Stimulated activated naive CD8-positive, alpha-beta T cell treated with anti-CD3 and anti-CD28 coated beads, Interleukin-15, Interleukin-2, amounts not matched to agents 100 U/mL and 50 U/mL, for 24 hours (primary cell): ENCODE results near the gene IGFALS.

Source experiments
- ATAC-seq: fragments of 150-1000 bp; cut with Tn5 transposase; one replicate; pipeline ENCODE4 v1.10.0; 2021
- DNase-seq: peaks from one replicate; pipeline ENCODE4 v3.0.0; 2021

The IGFALS gene

DNA sequence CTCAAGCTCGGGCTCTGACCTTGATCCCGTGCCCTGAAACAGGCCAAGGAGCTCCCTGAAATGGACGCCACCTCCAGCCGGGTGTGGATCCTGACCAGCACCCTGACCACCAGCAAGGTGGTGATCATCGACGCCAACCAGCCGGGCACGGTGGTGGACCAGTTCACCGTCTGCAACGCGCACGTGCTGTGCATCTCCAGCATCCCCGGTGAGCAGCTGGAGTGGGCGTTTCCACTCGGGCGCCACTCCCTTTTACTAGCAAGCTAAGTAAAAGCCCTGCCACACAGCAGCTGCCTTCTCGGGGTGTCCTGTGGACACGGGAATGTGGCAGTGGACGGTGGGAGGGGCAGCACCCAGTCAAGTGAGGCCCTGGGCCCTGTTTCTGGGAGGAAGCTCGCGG lies 28.5 kb downstream of the IGFALS start:
- DNase-seq (no peak), ATAC-seq (no peak)

DNA sequence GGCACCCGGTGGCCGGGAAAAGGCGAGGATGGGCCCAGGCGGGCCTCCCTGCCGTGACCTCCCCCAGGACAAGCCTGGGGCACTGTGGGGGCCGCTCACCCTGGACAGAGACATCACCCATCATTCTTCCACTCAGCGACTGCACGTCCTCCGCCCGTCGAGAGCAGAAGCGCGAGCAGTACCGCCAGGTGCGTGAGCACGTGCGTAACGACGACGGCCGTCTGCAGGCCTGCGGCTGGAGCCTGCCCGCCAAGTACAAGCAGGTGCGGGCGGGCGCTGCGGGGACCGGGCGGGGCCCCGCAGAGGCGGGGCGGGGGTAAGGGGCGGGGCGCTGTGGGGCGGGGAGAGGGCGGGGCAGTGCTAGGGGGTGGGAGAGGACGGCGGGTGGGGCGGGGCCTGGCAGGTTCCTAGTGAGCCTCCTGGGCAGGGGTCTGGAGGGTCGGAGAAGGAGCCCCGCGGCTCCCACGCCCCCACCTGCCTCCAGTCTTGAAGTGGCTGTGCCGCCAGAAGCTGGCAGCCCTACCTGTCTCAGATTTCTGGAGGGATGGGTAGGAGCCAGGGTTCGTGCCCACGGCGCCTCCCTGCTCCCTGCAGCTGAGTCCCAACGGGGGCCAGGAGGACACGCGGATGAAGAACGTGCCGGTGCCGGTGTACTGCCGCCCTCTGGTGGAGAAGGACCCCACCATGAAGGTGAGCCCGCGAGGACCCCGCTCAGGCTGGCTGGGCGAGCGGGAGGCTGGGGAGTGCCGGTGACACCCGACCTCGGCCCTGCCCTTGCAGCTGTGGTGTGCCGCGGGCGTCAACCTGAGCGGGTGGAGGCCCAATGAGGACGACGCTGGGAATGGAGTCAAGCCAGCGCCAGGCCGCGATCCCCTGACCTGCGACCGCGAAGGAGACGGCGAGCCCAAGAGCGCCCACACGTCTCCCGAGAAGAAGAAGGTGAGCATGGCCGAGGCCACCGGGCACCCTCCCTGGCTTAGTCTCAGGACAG lies 29.7 kb downstream of the IGFALS start:
- ATAC-seq, result no peak
- DNase-seq, result no peak

DNA sequence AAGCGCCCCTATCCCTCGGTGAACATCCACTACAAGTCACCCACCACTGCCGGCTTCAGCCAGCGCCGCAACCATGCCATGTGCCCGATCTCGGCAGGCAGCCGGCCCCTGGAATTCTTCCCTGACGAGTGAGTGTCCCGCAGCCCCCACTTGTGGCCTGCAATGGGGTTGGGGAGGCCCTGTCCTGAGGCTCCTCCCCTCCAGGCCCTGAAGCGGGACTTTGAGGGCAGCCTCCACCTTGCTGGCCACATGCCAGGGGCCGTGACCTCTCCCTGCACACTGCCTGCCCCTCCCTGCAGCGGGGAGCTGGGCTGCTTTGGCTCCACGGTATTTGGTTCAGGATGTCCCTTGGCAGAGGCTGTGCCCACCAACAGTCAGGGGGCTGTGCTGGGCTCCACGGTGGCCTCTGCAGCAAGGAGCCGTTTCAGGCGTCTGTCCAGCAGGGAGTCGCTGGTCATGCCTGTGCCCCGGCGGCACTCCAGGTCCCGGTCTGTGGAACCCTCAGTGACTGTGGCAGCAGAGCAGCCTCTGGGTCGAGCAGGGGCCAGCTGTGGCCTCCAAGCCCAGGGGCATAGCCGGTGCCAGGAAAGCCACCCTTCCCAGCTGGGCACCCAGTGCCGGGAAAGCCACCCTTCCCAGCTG lies 30.5 kb downstream of the IGFALS start:
- no peak for ATAC-seq
- DNase-seq, result no peak

DNA sequence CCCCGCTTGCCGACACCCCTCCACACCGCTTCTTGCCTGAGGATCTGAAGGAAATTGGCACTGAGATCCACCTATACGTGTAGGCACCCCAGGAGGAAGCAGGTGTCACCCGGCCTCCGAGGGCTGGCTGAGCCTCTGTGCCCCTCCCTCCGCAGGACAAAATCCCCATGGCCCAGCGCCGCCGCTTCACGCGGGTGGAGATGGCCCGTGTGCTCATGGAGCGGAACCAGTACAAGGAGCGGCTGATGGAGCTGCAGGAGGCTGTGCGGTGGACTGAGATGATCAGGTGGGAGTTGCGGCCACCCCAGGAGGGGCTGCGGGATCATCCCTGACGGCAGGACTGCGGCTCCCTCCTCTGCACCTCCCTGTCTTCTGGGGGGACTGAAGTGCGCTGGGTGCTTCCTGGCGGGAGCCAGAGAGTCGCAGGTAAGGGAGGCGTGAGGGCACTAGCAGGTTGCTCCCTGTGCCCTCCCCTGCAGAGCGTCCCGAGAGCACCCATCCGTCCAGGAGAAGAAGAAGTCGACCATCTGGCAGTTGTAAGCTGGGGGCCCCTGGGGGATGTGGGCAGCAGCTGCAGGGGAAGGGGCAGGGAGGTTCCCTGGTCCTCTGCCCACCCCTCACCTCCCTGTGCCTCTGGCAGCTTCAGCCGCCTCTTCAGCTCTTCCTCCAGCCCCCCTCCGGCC lies 31.2 kb downstream of the IGFALS start:
- no peak for ATAC-seq
- DNase-seq, result no peak

- no peak for ATAC-seq
Measured at GRCh38 chr16:1761751-1762150, 31.8 kb downstream of the IGFALS start.

GRCh38 chr16:1760911-1761310 lies 32.6 kb downstream of the IGFALS start:
- ATAC-seq, result no peak
- DNase-seq, result no peak

More at GRCh38 chr16:1761751-1762150, 31.8 kb downstream of the IGFALS start:
- no peak for DNase-seq

- DNase-seq (no peak), ATAC-seq (no peak)
Measured at GRCh38 chr16:1759511-1759910, 34.0 kb downstream of the IGFALS start.

GRCh38 chr16:1758923-1759322 lies 34.6 kb downstream of the IGFALS start:
- no peak for ATAC-seq
- no peak for DNase-seq

DNA sequence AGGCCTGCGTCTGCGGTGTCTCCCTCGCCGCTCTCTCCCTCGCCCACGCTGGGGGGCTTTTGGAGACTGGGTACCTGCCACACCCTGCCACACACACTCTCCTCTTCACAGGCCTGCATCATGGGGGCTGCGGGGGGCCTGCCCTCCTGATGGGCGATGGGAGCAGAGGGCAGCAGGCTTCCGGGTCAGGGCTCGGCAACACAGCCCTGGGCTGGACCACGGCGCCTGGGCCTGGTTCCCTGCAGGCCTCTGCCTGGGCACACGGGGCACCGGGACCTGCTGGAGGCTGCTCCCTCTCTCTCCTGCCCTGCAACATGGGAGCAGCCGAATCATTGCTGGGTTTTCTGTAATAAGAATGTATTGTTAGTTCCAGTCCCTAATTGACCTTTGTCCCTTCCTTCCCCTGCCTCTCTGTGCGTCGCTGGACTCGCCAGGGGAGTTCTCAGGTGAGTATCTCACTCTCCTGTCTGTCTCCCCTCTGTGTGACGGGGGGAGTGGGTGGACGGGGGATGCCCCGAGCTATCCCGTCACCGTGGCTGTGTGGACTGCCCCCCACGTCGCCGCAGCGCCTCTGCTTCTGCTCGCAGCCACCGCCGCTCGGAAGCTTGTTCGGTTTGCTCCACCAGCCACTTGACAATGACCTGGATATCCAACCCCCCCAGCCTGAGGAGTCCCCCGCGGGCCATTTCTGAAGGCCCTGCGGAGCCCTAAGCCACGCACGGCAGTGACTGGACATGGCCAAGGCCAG lies 35.6 kb downstream of the IGFALS start:
- ATAC-seq, result no peak

GRCh38 chr16:1754204-1754603 lies 39.3 kb downstream of the IGFALS start:
- ATAC-seq (no peak), DNase-seq (no peak)

More for the DNA sequence above, 35.6 kb downstream of the IGFALS start:
- DNase-seq, result no peak

DNA sequence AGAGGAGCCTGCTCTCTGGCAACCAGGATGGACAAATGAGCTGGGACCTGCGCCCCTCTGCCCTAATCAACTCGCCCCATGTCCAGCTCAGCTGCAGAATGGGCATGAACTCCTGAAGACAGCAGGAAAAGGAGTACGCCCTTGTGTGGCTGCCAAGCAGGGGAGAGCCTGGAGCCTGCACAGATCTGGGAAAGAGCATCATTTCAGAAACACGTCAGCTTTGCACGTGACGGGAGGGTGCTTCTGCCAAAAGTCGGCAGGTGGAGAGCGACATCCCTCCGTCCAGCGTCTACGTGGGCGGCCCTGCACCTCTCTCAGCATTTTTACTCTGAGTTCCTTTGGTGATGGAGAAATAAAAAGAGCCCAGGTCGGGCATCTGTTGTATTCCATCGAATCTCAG lies 40.7 kb downstream of the IGFALS start:
- no peak for ATAC-seq
- DNase-seq, result no peak

- ATAC-seq (no peak), DNase-seq (no peak)
Measured at GRCh38 chr16:1751946-1752345, 41.6 kb downstream of the IGFALS start.

DNA sequence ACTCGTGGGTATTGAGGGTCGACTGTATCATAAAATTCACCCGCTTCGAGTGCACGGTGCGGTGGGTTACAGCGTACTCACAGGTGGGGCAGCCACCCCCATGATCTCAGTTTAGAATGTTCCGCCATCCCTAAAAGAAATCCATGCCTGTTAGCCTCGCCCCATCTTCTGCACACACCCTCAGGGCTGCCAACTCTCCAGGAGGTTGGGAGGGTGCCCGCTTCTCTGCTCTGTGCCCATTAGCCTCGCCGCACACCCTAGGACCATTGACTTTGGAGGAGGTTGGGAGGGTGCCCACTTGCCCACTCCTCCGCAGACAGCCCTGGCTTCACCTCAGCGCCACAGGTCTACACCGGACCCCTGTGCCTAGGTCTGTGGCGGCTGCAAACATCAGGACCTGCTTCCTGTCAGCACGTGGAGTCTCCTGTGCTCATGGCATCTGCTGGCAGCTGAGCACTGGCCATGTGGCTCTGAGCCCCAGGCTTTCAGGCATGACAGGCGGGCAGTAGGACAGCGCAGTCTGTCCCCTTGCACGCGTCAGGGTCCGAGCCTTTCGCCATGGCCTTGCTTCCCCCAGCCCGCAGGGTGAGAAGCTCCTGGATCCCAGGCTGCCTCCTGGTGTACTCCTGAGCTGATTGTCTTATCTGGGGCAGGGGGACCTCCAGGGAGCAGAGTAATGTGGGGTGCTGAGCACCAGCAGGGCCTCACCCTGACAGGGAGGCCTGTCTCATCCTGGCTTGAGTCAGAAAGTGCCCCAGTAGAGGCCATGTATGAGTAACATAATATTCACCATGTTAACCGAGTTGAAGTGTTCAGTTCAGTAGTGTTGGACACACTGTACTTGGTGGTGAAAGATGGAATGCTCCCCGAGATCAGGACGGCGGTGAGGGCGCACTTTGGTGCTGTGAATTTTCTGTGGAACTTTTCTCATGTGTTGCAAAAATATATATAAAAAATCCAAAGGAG lies 44.1 kb downstream of the IGFALS start:
- DNase-seq (no peak), ATAC-seq (no peak)

DNA sequence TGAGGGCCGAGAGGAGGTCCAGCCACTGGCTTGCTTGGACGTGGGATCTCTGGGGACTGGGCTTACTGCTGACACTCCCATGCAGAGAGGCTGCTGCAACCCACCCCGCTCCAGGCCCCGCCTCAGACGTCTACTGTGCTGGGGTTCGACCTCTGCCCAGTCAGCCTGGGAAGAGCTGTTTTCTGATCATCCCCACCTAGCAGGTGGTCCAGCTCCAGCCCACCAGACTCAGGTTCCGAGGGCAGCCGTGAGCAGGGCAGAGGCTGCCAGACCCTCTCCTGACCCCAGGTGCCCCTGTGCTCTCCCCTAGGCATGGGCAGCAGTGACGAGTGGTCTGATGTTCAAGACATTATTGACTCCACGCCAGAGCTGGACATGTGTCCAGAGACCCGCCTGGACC lies 45.6 kb downstream of the IGFALS start:
- DNase-seq (no peak), ATAC-seq (no peak)

- ATAC-seq, result no peak
Measured at GRCh38 chr16:1746693-1747195, 46.8 kb downstream of the IGFALS start.

DNA sequence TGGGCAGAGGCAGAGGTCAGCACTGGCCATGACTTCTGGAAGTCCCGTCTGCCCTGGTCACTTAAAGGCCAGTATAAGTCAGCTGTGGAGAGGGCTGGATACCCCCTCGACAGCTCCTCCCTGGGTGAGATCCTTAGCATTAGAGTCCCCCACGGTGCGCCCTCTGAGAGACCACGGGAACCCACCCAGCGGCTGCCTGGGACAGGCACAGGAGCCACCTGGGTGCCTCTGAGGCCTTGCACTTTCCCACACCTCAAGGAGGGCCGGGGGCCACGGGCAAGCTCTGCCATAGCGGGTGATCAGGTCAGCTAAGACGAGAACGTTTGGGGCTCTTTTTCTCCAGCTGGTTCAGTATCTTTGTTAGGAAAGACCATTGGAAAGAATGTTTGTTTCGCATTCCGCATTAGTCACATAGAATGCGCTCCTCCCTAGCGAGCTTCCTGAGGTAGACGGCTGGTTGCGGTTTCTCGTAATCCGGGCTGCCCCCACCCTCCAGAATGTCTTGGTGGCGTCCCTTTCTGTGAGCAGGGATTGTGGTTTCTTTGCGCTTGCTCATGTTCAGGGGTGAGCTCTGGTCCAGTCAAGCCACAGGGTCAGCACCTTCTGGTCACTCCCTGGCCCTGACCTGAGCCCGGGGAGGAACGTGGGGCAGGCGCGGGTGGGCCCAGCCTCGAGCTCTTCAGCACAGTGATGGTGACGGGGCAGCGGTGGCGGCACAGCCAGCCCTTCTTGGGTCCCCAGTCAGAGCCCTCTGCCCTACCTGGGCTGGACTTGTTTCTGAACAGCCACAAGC lies 47.4 kb downstream of the IGFALS start:
- no peak for ATAC-seq
- no peak for DNase-seq

More at GRCh38 chr16:1746693-1747195, 46.8 kb downstream of the IGFALS start:
- DNase-seq, result no peak

DNA sequence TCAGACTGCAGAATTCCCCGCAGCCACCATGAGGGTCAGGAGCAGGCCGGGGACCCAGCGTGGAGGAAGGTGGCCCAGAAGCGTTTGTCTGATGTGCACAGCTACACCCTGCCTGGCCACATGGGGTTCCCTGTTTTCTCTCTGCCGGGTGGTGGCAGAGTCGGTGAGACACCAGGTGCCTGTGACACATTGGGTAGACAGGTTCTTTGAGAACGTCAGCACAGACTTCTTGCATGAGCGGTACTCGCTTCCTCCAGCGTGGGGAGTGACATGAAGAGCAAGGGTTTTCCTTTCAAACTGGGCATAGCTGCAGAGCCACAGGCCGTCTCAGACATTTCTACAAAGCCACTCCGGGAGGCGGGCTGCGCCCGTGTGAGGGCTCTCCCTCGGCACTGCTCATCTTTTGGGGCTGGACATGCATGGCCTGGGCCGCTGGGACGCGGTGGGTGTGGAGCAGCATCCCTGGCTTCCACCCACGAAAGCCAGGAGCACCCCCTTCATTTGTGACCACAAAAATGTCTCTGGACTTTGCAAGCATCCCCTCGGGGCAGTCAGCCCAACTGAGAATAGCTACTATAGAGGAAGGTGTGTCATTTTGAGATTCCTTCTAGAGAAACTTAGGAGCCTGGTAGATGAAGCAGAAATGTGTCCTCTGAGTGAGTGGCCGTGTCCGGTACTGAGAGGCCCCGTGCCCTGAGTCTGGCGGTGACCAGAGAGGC lies 48.2 kb downstream of the IGFALS start:
- no peak for DNase-seq
- ATAC-seq, result no peak

- no peak for ATAC-seq
Measured at GRCh38 chr16:1744338-1744840, 49.1 kb downstream of the IGFALS start.

More at GRCh38 chr16:1744338-1744840, 49.1 kb downstream of the IGFALS start:
- DNase-seq, result no peak
